GM23338 (cell line): ENCODE results near the gene SLX9. TPM values are rescaled to one million over a fixed set of nuclear protein-coding genes. Genes with fewer than 3 reads are reported as not detected.

ENCODE experiments used
- ATAC-seq: fragments of 200-7000 bp; cut with Tn5 transposase; 3 replicates; pipeline ENCODE4 v1.9.1; 2020
- DNase-seq: peaks from one replicate; pipeline ENCODE4 v3.0.0-alpha.2; 2015; ENCODE audit warnings: low spot score
- H2AFZ ChIP-seq: fragments of 200-600 bp; sonication (generic); 2 replicates; pipeline ENCODE4 v1.8.0; 2016; ENCODE audit warnings: antibody characterized with exemption, mild to moderate bottlenecking, moderate library complexity
- H3F3A ChIP-seq: fragments of 200-600 bp; sonication (generic); replicated peaks from 2 replicates; pipeline ENCODE4 v1.8.0; 2017; ENCODE audit warnings: antibody characterized with exemption, mixed run types, low read depth
- H3K27ac ChIP-seq: fragments of 200-600 bp; sonication (generic); 2 replicates; pipeline ENCODE4 v1.6.1; 2016; ENCODE audit warnings: low read depth
- H3K27me3 ChIP-seq: fragments of 200-600 bp; sonication (generic); 2 replicates; pipeline ENCODE4 v1.8.0; 2016; ENCODE audit warnings: mild to moderate bottlenecking, mixed run types, moderate library complexity; ENCODE audit not compliant: insufficient read depth
- H3K36me3 ChIP-seq: fragments of 200-600 bp; sonication (generic); 2 replicates; pipeline ENCODE4 v1.8.0; 2016; ENCODE audit warnings: mild to moderate bottlenecking; ENCODE audit not compliant: insufficient read depth
- H3K4me1 ChIP-seq: fragments of 200-600 bp; sonication (generic); 2 replicates; pipeline ENCODE4 v1.8.0; 2016; ENCODE audit warnings: mild to moderate bottlenecking, moderate library complexity; ENCODE audit not compliant: insufficient read depth
- H3K4me2 ChIP-seq: fragments of 200-600 bp; sonication (generic); 2 replicates; pipeline ENCODE4 v1.7.1; 2017; ENCODE audit warnings: mixed run types
- H3K4me3 ChIP-seq: fragments of 200-600 bp; sonication (generic); 2 replicates; pipeline ENCODE4 v1.6.1; 2016; ENCODE audit warnings: mixed run types
- H3K79me2 ChIP-seq: fragments of 200-600 bp; sonication (generic); replicated peaks from 2 replicates; pipeline ENCODE4 v1.8.0; 2017; ENCODE audit warnings: mild to moderate bottlenecking; ENCODE audit not compliant: insufficient read depth
- H3K9me2 ChIP-seq: fragments of 200-600 bp; sonication (generic); 2 replicates; pipeline ENCODE4 v1.8.0; 2017; ENCODE audit not compliant: insufficient read depth
- H4K20me1 ChIP-seq: fragments of 200-600 bp; sonication (generic); replicated peaks from 2 replicates; pipeline ENCODE4 v1.8.0; 2017; ENCODE audit warnings: mild to moderate bottlenecking; ENCODE audit not compliant: insufficient read depth
- H3K27ac Mint-ChIP-seq: 2 replicates; pipeline ENCODE4 v1.8.0; 2020; ENCODE audit warnings: inconsistent platforms, mild to moderate bottlenecking, moderate library complexity, mixed read lengths
- H3K27me3 Mint-ChIP-seq: 3 replicates; pipeline ENCODE4 v1.8.0; 2022; ENCODE audit warnings: low read depth, mild to moderate bottlenecking, moderate library complexity, mixed read lengths, inconsistent platforms; ENCODE audit not compliant: insufficient read depth, poor library complexity
- H3K36me3 Mint-ChIP-seq: 3 replicates; pipeline ENCODE4 v1.8.0; 2021; ENCODE audit warnings: low read depth, mild to moderate bottlenecking, inconsistent platforms, moderate library complexity, mixed read lengths
- H3K4me1 Mint-ChIP-seq: 3 replicates; pipeline ENCODE4 v1.8.0; 2020; ENCODE audit warnings: mild to moderate bottlenecking, inconsistent platforms, mixed read lengths
- H3K4me3 Mint-ChIP-seq: 3 replicates; pipeline ENCODE4 v1.8.0; 2021; ENCODE audit warnings: moderate library complexity, mild to moderate bottlenecking, inconsistent platforms, mixed read lengths
- H3K9me3 Mint-ChIP-seq: 3 replicates; pipeline ENCODE4 v1.8.0; 2020; ENCODE audit warnings: moderate library complexity, mild to moderate bottlenecking, inconsistent platforms, mixed read lengths
- CREB1 ChIP-seq: fragments of 250-450 bp; sonication (Bioruptor Pico); IDR thresholded peaks from 2 replicates; pipeline ENCODE4 v1.5.0; 2020; ENCODE audit warnings: low read depth, mild to moderate bottlenecking, moderate library complexity
- CTCF ChIP-seq, 2 experiments: fragments of 200-600 bp in 1 of 2; sonication (generic) in 1 of 2; conservative IDR thresholded peaks; 2 replicates each; pipeline versions ENCODE4 v1.5.1 to v1.6.1; 2016 to 2017; ENCODE audit warnings: antibody characterized with exemption in 2 of 2, low read depth in 2 of 2, mild to moderate bottlenecking in 2 of 2, moderate library complexity in 1 of 2
- ETS1 ChIP-seq: IDR thresholded peaks from 2 replicates; pipeline ENCODE4 v1.6.1; 2016; ENCODE audit warnings: antibody characterized with exemption
- EZH2 ChIP-seq: fragments of 200-600 bp; sonication (generic); IDR thresholded peaks from one replicate; pipeline ENCODE4 v1.8.0; 2017; ENCODE audit warnings: antibody characterized with exemption, mild to moderate bottlenecking, low read depth; ENCODE audit not compliant: unreplicated experiment
- EZH2phosphoT487 ChIP-seq: fragments of 200-600 bp; sonication (generic); IDR thresholded peaks from one replicate; pipeline ENCODE4 v1.8.1; 2018; ENCODE audit warnings: antibody characterized with exemption; ENCODE audit not compliant: unreplicated experiment
- JUNB ChIP-seq: IDR thresholded peaks from one replicate; pipeline ENCODE4 v1.6.1; 2016; ENCODE audit warnings: antibody characterized with exemption; ENCODE audit not compliant: unreplicated experiment
- NANOG ChIP-seq: IDR thresholded peaks from 2 replicates; pipeline ENCODE4 v1.6.1; 2016; ENCODE audit warnings: antibody characterized with exemption, borderline replicate concordance
- POLR2AphosphoS5 ChIP-seq: IDR thresholded peaks from 2 replicates; pipeline ENCODE4 v1.6.1; 2016; ENCODE audit warnings: antibody characterized with exemption, low read depth
- REST ChIP-seq: IDR thresholded peaks from one replicate; pipeline ENCODE4 v1.6.1; 2018; ENCODE audit warnings: antibody characterized with exemption; ENCODE audit not compliant: unreplicated experiment
- STAT1 ChIP-seq: IDR thresholded peaks from one replicate; pipeline ENCODE4 v1.6.1; 2016; ENCODE audit warnings: antibody characterized with exemption; ENCODE audit not compliant: unreplicated experiment
- ZNF114 ChIP-seq: fragments of 250-450 bp; sonication (Bioruptor Pico); IDR thresholded peaks from 2 replicates; pipeline ENCODE4 v1.5.0; 2020; ENCODE audit warnings: mild to moderate bottlenecking, moderate library complexity
- ZNF331 ChIP-seq: fragments of 250-450 bp; sonication (Bioruptor Pico); IDR thresholded peaks from 2 replicates; pipeline ENCODE4 v1.5.0; 2020; ENCODE audit warnings: low read depth, mild to moderate bottlenecking, moderate library complexity
- ZNF462 ChIP-seq: fragments of 250-450 bp; sonication (Bioruptor Pico); IDR thresholded peaks from 2 replicates; pipeline ENCODE4 v1.5.0; 2020; ENCODE audit warnings: mild to moderate bottlenecking, moderate library complexity
- polyA plus RNA-seq: library from polyadenylated mRNA; unstranded; fragments of >200 nt; fragmentation: Nextera tagmentation; extraction: Ambion mirVana; gene quantifications from 2 replicates; pipeline ENCODE4 v1.2.1, GENCODE V29; 2016
- total RNA-seq: library from RNA; depleted of rRNA; stranded (reverse); fragments of >200 nt; shearing (Covaris generic); gene quantifications from 2 replicates; pipeline ENCODE4 v1.2.3, GENCODE V29; 2014

The SLX9 gene
- total and polyA plus RNA-seq, 2 experiments from 2014 or later = 41.5 to 46.9 TPM

- Mint-ChIP-seq H3K9me3 (no peaks in the 10 kb centered on the region), H3K36me3 (no peaks in the 10 kb centered on the region)
Measured at GRCh38 chr21:44992608-44993031, 52.8 kb downstream of the SLX9 start.

More at GRCh38 chr21:44992608-44993031, 52.8 kb downstream of the SLX9 start:
- no peak for ATAC-seq
- no peak overlapping the region for H3K27ac ChIP-seq
- H3K4me1 Mint-ChIP-seq = no peaks in the 10 kb centered on the region
- H3K36me3 ChIP-seq = no peaks in the 10 kb centered on the region
- no peak for TF ChIP-seq JUNB
- no peak for TF ChIP-seq REST
- TF ChIP-seq EZH2 = no peak
- no peak for TF ChIP-seq ZNF331 (CRISPR knock-in tag)
- TF ChIP-seq CREB1 (CRISPR knock-in tag) = no peak
- TF ChIP-seq EZH2phosphoT487 = no peak
- no peak for TF ChIP-seq ETS1
- TF ChIP-seq ZNF114 = no peak
- TF ChIP-seq ZNF462 = no peak
- no peak for TF ChIP-seq POLR2AphosphoS5
- TF ChIP-seq CTCF (conservative IDR thresholded peaks at IDR 0.05; ENCODE audit: low read depth in 2 of 2) = no peak
- no peak for TF ChIP-seq NANOG
- no peak for TF ChIP-seq STAT1
- no peak overlapping the region for H3K4me2 ChIP-seq
- H3K9me2 ChIP-seq = no peaks in the 10 kb centered on the region
- H3K27ac Mint-ChIP-seq = no peak overlapping the region
- no peaks in the 10 kb centered on the region for H3F3A ChIP-seq
- no peaks in the 10 kb centered on the region for H3K79me2 ChIP-seq
- no peak for DNase-seq
- no peaks in the 10 kb centered on the region for H3K27me3 ChIP-seq
- no peak overlapping the region for H3K4me3 Mint-ChIP-seq
- no peaks in the 10 kb centered on the region for H3K4me1 ChIP-seq
- peaks cover 8% of the 10 kb centered on the region for H3K27me3 Mint-ChIP-seq
- H4K20me1 ChIP-seq = no peaks in the 10 kb centered on the region
- H3K4me3 ChIP-seq = no peak overlapping the region
- H2AFZ ChIP-seq = no peak overlapping the region
